ENCODE data around the gene CDH12.

Gene CDH12

GRCh38 chr5:21709770-21710169 is 1143.4 kb downstream of the CDH12 start:
- no peak for TF ChIP-seq CTCF (conservative IDR thresholded peaks at IDR 0.05; ENCODE audit: low read depth, low read length)
- H3K4me1 ChIP-seq (ENCODE audit: low read depth, poor library complexity, severe bottlenecking), result no peaks in the 10 kb centered on the region
- H2AFZ ChIP-seq (ENCODE audit: low read depth), result no peak overlapping the region
- no peak overlapping the region for H3K4me2 ChIP-seq
- no peaks in the 10 kb centered on the region for H3K36me3 ChIP-seq (ENCODE audit: insufficient read depth)
- H3K9ac ChIP-seq, result no peak overlapping the region
- no peak overlapping the region for H3K27ac ChIP-seq
- no peak overlapping the region for H3K4me3 ChIP-seq (IDR thresholded peaks at IDR 0.05; ENCODE audit: insufficient read depth, low read depth, low read length)
- H3K79me2 ChIP-seq (ENCODE audit: insufficient read depth, low read depth), result no peaks in the 10 kb centered on the region
- H4K20me1 ChIP-seq (ENCODE audit: insufficient read depth), result no peaks in the 10 kb centered on the region
- no peaks in the 10 kb centered on the region for H3K27me3 ChIP-seq (ENCODE audit: insufficient read depth, low read depth)

- no peak overlapping the region for H2AFZ ChIP-seq (ENCODE audit: low read depth)
- TF ChIP-seq CTCF (conservative IDR thresholded peaks at IDR 0.05; ENCODE audit: low read depth, low read length), result no peak
- no peak overlapping the region for H3K27ac ChIP-seq
- H3K36me3 ChIP-seq (ENCODE audit: insufficient read depth), result no peaks in the 10 kb centered on the region
- no peaks in the 10 kb centered on the region for H3K79me2 ChIP-seq (ENCODE audit: insufficient read depth, low read depth)
- H4K20me1 ChIP-seq (ENCODE audit: insufficient read depth), result no peaks in the 10 kb centered on the region
- no peaks in the 10 kb centered on the region for H3K27me3 ChIP-seq (ENCODE audit: insufficient read depth, low read depth)
- H3K4me1 ChIP-seq (ENCODE audit: low read depth, poor library complexity, severe bottlenecking), result peaks cover 7% of the 10 kb centered on the region
- no peak overlapping the region for H3K4me3 ChIP-seq (IDR thresholded peaks at IDR 0.05; ENCODE audit: insufficient read depth, low read depth, low read length)
- no peak overlapping the region for H3K9ac ChIP-seq
- no peak overlapping the region for H3K4me2 ChIP-seq
Observed at GRCh38 chr5:21704974-21705668, 1148.0 kb downstream of the CDH12 start.

GRCh38 chr5:21701317-21701716 is 1151.8 kb downstream of the CDH12 start:
- TF ChIP-seq CTCF (conservative IDR thresholded peaks at IDR 0.05; ENCODE audit: low read depth, low read length), result no peak
- no peak overlapping the region for H3K4me3 ChIP-seq (IDR thresholded peaks at IDR 0.05; ENCODE audit: insufficient read depth, low read depth, low read length)
- no peak overlapping the region for H2AFZ ChIP-seq (ENCODE audit: low read depth)
- H3K36me3 ChIP-seq (ENCODE audit: insufficient read depth), result no peaks in the 10 kb centered on the region
- no peaks in the 10 kb centered on the region for H3K79me2 ChIP-seq (ENCODE audit: insufficient read depth, low read depth)
- H3K4me1 ChIP-seq (ENCODE audit: low read depth, poor library complexity, severe bottlenecking), result peaks cover 7% of the 10 kb centered on the region
- H3K27me3 ChIP-seq (ENCODE audit: insufficient read depth, low read depth), result no peaks in the 10 kb centered on the region
- H3K4me2 ChIP-seq, result peak overlapping the region; percentile 43
- no peaks in the 10 kb centered on the region for H4K20me1 ChIP-seq (ENCODE audit: insufficient read depth)
- H3K27ac ChIP-seq, result no peak overlapping the region
- H3K9ac ChIP-seq, result no peak overlapping the region

Measured in KMS-11 (cell line).